Fibroblast of skin of abdomen (primary cell): Measurements from ENCODE around the gene COMMD4.

Experiments
- DNase-seq: peaks from one replicate; pipeline ENCODE4 v3.0.0-alpha.2; 2013

COMMD4 gene

GRCh38 chr15:75356517-75356916, 20.7 kb downstream of the COMMD4 start:
- no peak for DNase-seq

- no peak for DNase-seq
Observed at GRCh38 chr15:75357976-75358673, 22.3 kb downstream of the COMMD4 start.

GRCh38 chr15:75358771-75359536, 23.1 kb downstream of the COMMD4 start:
- no peak for DNase-seq

GRCh38 chr15:75359537-75360250, 23.8 kb downstream of the COMMD4 start:
- no peak for DNase-seq

- no peak for DNase-seq
Observed at GRCh38 chr15:75360391-75360790, 24.5 kb downstream of the COMMD4 start.

GRCh38 chr15:75360856-75361255, 25.0 kb downstream of the COMMD4 start:
- no peak for DNase-seq

- DNase-seq, result no peak
Observed at GRCh38 chr15:75361361-75361988, 25.6 kb downstream of the COMMD4 start.

GRCh38 chr15:75361989-75362641, 26.3 kb downstream of the COMMD4 start:
- no peak for DNase-seq

- no peak for DNase-seq
Observed at GRCh38 chr15:75362642-75363249, 26.9 kb downstream of the COMMD4 start.

GRCh38 chr15:75363786-75364185, 27.9 kb downstream of the COMMD4 start:
- no peak for DNase-seq

GRCh38 chr15:75364881-75365280, 29.0 kb downstream of the COMMD4 start:
- DNase-seq, result no peak

- DNase-seq, result no peak
Observed at GRCh38 chr15:75366163-75366562, 30.3 kb downstream of the COMMD4 start.

GRCh38 chr15:75367006-75367405, 31.1 kb downstream of the COMMD4 start:
- no peak for DNase-seq

GRCh38 chr15:75367406-75367912, 31.6 kb downstream of the COMMD4 start:
- no peak for DNase-seq

GRCh38 chr15:75367913-75368688, 32.2 kb downstream of the COMMD4 start, which contains the start of gene MAN2C1:
Gene MAN2C1 (minus strand): TSS chr15:75368607. CDS start chr15:75368583, 24 bp downstream.
- peak; percentile 93 for DNase-seq

- DNase-seq, result no peak
Observed at GRCh38 chr15:75368689-75369239, 32.9 kb downstream of the COMMD4 start.

GRCh38 chr15:75369897-75370581, 34.2 kb downstream of the COMMD4 start:
- DNase-seq, result no peak

- DNase-seq, result no peak
Observed at GRCh38 chr15:75371486-75371885, 35.6 kb downstream of the COMMD4 start.

GRCh38 chr15:75371901-75372688, 36.2 kb downstream of the COMMD4 start:
- no peak for DNase-seq
